Measurements from ENCODE around the gene SECISBP2. TPM values are rescaled to one million over a fixed set of nuclear protein-coding genes. Genes with fewer than 3 reads are reported as not detected.

Gene SECISBP2
- total and polyA plus RNA-seq, 3 donors from 2014 or later = 127 to 176 (median 145) TPM

GRCh38 chr9:89391585-89391984, 73.3 kb downstream of the SECISBP2 start:
- H3K4me1 ChIP-seq = peaks cover 17% of the 10 kb centered on the region
- H3K27me3 ChIP-seq = no peaks in the 10 kb centered on the region
- H3K36me3 ChIP-seq (ENCODE audit: low read depth, missing control alignments) = no peaks in the 10 kb centered on the region
- intact Hi-C loops (cut with DNase I; ENCODE audit: low total_unique reads) = no loop called here
- H3K4me3 ChIP-seq = no peak overlapping the region
- DNase-seq = no peak
- H3K27ac ChIP-seq = no peak overlapping the region
- WGBS, 2 donors = 83 to 100% methylated on average over 3 to 6 of the region's 6 CpGs
- TF ChIP-seq POLR2A (IDR thresholded peaks at IDR 0.05) (no peak), CTCF (IDR thresholded peaks at IDR 0.05) (no peak)
- H3K9me3 ChIP-seq = no peaks in the 10 kb centered on the region

- intact Hi-C loops (cut with DNase I; ENCODE audit: low total_unique reads) = no loop called here
- no peak for DNase-seq
- H3K36me3 ChIP-seq (ENCODE audit: low read depth, missing control alignments) = no peaks in the 10 kb centered on the region
Measured at GRCh38 chr9:89394412-89394811, 76.1 kb downstream of the SECISBP2 start.

GRCh38 chr9:89395931-89396710, 77.8 kb downstream of the SECISBP2 start:
- H3K36me3 ChIP-seq (ENCODE audit: low read depth, missing control alignments) = no peaks in the 10 kb centered on the region
- DNase-seq = no peak
- H3K9me3 ChIP-seq = no peaks in the 10 kb centered on the region
- WGBS, 2 donors = 86 to 92% methylated on average over 10 to 11 of the region's 11 CpGs
- TF ChIP-seq CTCF (IDR thresholded peaks at IDR 0.05) = no peak
- no peak for TF ChIP-seq POLR2A (IDR thresholded peaks at IDR 0.05)
- H3K27me3 ChIP-seq = no peaks in the 10 kb centered on the region
- intact Hi-C loops (cut with DNase I; ENCODE audit: low total_unique reads) = no loop called here
- no peak overlapping the region for H3K4me3 ChIP-seq
- no peak overlapping the region for H3K27ac ChIP-seq
- H3K4me1 ChIP-seq = peaks cover under 1% of the 10 kb centered on the region

More at GRCh38 chr9:89394412-89394811, 76.1 kb downstream of the SECISBP2 start:
- no peak for TF ChIP-seq POLR2A (IDR thresholded peaks at IDR 0.05)
- TF ChIP-seq CTCF (IDR thresholded peaks at IDR 0.05) = no peak
- H3K4me1 ChIP-seq = peaks cover 15% of the 10 kb centered on the region
- no peak overlapping the region for H3K4me3 ChIP-seq
- H3K27ac ChIP-seq = no peak overlapping the region
- no peaks in the 10 kb centered on the region for H3K27me3 ChIP-seq
- no peaks in the 10 kb centered on the region for H3K9me3 ChIP-seq
- 89 to 94% methylated on average over 10 to 12 of the region's 12 CpGs for WGBS, 2 donors

- intact Hi-C loops (cut with DNase I; ENCODE audit: low total_unique reads) = no loop called here
Measured at GRCh38 chr9:89397471-89397870, 79.2 kb downstream of the SECISBP2 start.

More at GRCh38 chr9:89397471-89397870, 79.2 kb downstream of the SECISBP2 start:
- no peak overlapping the region for H3K4me3 ChIP-seq
- no peaks in the 10 kb centered on the region for H3K9me3 ChIP-seq
- no peaks in the 10 kb centered on the region for H3K4me1 ChIP-seq
- no peaks in the 10 kb centered on the region for H3K36me3 ChIP-seq (ENCODE audit: low read depth, missing control alignments)
- H3K27me3 ChIP-seq = no peaks in the 10 kb centered on the region
- no peak overlapping the region for H3K27ac ChIP-seq
- TF ChIP-seq POLR2A (IDR thresholded peaks at IDR 0.05) (no peak), CTCF (IDR thresholded peaks at IDR 0.05) (no peak)
- DNase-seq = no peak
- 92 to 94% methylated on average over 5 of the region's 5 CpGs for WGBS, 2 donors
